HFFc6 (cell line): ENCODE measurements around the gene PTPRD. TPM values are rescaled to one million over a fixed set of nuclear protein-coding genes. Genes with fewer than 3 reads are reported as not detected.

Source experiments
- DNase-seq: peaks from one replicate; pipeline ENCODE4 v3.0.0-alpha.2; 2018
- H3K27ac Mint-ChIP-seq: 2 replicates; pipeline ENCODE4 v1.8.0; 2020; ENCODE audit warnings: mild to moderate bottlenecking, mixed read lengths
- H3K27me3 Mint-ChIP-seq: 2 replicates; pipeline ENCODE4 v1.8.0; 2021; ENCODE audit warnings: mild to moderate bottlenecking, moderate library complexity, mixed read lengths; ENCODE audit not compliant: insufficient read depth
- H3K36me3 Mint-ChIP-seq: 2 replicates; pipeline ENCODE4 v1.8.0; 2021; ENCODE audit warnings: low read depth, mixed read lengths
- H3K4me1 Mint-ChIP-seq: 2 replicates; pipeline ENCODE4 v1.8.0; 2020; ENCODE audit warnings: low read depth, mixed read lengths
- H3K4me3 Mint-ChIP-seq: 2 replicates; pipeline ENCODE4 v1.8.0; 2020; ENCODE audit warnings: mild to moderate bottlenecking, moderate library complexity, mixed read lengths
- H3K9me3 Mint-ChIP-seq: 2 replicates; pipeline ENCODE4 v1.8.0; 2020; ENCODE audit warnings: mild to moderate bottlenecking, mixed read lengths
- total RNA-seq, 6 experiments: library from RNA; stranded (reverse); fragmentation: NEBNext Ultra II Directional; extraction: Animal tissue kit (Norgen Biotek cat#: 25700); gene quantifications; 2 replicates in 1 of 6; 3 replicates in 5 of 6; pipeline ENCODE4 v1.2.3, GENCODE V29; 2021
- TF ChIP-seq, protein P1 (sequence below): fragments of 200-600 bp; sonication (generic); IDR thresholded peaks from 2 replicates; pipeline ENCODE4 v1.5.0; 2021; ENCODE audit warnings: antibody characterized with exemption, mild to moderate bottlenecking

PTPRD gene
- total RNA-seq, 6 experiments from 2014 or later, result not detected

DNA sequence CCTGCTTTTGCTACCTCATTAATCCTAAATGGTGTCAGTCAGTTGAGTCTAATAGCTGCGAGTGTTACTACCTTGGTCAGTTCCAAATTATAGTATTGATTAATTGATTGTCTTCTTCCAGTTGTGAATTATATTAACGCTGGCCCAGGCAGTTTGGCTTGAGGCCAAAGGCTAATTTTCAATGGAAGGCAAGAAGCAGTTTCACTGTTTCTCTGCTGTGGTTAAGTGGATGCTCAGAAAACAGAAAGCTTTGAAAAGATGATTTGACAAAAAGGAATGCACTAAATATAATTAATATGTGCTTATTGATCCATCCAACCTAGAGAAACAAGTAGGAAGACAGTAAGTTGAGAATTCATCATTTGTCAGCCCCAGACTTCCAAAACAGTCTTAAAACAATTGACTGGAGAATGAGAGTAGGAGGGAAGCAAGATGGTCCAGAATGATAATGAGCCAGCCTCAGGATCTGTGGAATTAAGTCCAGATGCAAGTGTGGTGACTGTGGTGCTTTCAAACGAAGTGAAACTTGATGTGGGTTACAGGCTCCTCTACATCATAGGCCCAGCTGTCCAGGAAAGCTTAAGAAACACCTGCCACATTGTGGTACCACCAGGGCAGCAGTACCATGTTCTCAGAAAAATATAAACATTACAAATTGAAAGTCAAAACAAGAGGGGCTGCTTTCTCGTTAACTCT lies 1442.2 kb downstream of the PTPRD start:
- no peaks in the 10 kb centered on the region for H3K27me3 Mint-ChIP-seq
- no peak overlapping the region for H3K4me3 Mint-ChIP-seq
- no peaks in the 10 kb centered on the region for H3K36me3 Mint-ChIP-seq
- peaks cover 19% of the 10 kb centered on the region for H3K9me3 Mint-ChIP-seq
- TF ChIP-seq, protein P1, sequence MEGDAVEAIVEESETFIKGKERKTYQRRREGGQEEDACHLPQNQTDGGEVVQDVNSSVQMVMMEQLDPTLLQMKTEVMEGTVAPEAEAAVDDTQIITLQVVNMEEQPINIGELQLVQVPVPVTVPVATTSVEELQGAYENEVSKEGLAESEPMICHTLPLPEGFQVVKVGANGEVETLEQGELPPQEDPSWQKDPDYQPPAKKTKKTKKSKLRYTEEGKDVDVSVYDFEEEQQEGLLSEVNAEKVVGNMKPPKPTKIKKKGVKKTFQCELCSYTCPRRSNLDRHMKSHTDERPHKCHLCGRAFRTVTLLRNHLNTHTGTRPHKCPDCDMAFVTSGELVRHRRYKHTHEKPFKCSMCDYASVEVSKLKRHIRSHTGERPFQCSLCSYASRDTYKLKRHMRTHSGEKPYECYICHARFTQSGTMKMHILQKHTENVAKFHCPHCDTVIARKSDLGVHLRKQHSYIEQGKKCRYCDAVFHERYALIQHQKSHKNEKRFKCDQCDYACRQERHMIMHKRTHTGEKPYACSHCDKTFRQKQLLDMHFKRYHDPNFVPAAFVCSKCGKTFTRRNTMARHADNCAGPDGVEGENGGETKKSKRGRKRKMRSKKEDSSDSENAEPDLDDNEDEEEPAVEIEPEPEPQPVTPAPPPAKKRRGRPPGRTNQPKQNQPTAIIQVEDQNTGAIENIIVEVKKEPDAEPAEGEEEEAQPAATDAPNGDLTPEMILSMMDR, result no peak
- no peaks in the 10 kb centered on the region for H3K4me1 Mint-ChIP-seq
- H3K27ac Mint-ChIP-seq, result no peak overlapping the region
- no peak for DNase-seq

DNA sequence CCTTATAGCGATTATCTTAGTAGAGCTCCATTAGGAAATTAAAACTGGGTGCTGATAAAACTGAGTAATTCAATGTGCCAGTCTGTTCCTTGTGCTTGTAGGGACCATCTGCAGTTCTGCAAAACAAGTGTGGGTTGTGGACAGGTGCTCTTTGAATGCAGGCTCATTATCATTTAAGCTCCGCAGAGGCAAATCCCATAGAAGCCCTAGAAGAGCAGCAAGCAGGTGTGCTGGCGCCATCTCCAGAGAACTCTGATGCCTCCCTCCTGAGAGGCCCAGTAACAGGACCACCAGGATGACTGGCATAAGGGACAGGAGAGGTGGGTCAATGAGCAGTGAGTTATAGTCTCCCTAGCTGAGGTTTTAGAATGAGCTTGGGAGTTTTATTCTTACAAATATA lies 1470.8 kb downstream of the PTPRD start:
- TF ChIP-seq, protein P1, result no peak
- H3K4me3 Mint-ChIP-seq, result no peak overlapping the region
- no peak for DNase-seq
- H3K27ac Mint-ChIP-seq, result no peak overlapping the region
- H3K27me3 Mint-ChIP-seq, result no peaks in the 10 kb centered on the region
- H3K9me3 Mint-ChIP-seq, result peaks cover 12% of the 10 kb centered on the region
- H3K36me3 Mint-ChIP-seq, result peaks cover 5% of the 10 kb centered on the region; the same call in 1 of the 2 replicates
- no peaks in the 10 kb centered on the region for H3K4me1 Mint-ChIP-seq

DNA sequence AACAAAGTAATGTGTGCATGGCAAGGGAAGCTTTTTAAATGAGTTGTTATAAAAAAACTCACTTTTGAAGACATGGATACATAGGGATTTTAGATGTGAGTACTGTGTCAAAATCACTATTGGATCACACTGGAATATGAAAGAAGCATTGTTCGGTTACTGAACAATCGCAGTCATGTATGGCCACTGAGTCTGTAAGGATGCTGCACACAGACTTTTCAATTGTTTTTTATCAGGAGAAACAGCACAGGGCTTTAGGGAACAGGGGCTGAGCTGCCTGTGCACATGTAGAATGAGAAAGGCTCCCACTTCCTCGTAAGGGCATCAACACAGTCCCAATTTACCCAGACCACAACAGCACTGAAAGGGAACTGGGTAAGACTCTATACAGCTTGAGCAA lies 1479.3 kb downstream of the PTPRD start:
- 0 out of 2 replicates have a peak, but pooled peaks cover 6% of the 10 kb centered on the region for H3K36me3 Mint-ChIP-seq
- TF ChIP-seq, protein P1, result no peak
- no peaks in the 10 kb centered on the region for H3K4me1 Mint-ChIP-seq

DNA sequence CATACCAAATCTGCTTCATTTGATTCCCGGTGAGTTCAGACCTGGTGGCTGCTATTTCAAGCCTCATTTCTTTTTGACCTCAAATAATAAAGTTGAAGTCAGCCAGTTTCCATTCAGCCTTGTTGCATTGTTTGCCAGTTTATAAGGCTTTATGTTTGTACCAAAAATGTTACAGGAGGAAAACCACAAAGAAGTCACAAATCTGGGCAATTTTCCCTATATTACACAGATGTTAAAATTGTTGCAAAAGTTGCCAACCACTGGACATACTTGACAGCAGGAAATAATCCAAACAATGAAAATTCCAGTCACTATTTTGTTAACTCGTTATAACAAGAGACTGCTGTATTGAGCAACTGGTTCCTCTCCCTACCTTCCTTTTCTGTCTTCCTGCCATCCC lies 1488.2 kb downstream of the PTPRD start:
- H3K27me3 Mint-ChIP-seq, result no peaks in the 10 kb centered on the region
- TF ChIP-seq, protein P1, result no peak
- no peaks in the 10 kb centered on the region for H3K4me1 Mint-ChIP-seq
- H3K4me3 Mint-ChIP-seq, result no peak overlapping the region
- no peaks in the 10 kb centered on the region for H3K36me3 Mint-ChIP-seq
- DNase-seq, result no peak
- H3K27ac Mint-ChIP-seq, result no peak overlapping the region
- peaks cover 48% of the 10 kb centered on the region for H3K9me3 Mint-ChIP-seq

More for the DNA sequence above, 1479.3 kb downstream of the PTPRD start:
- DNase-seq, result no peak
- Mint-ChIP-seq H3K27me3 (no peaks in the 10 kb centered on the region), H3K27ac (no peak overlapping the region), H3K4me3 (no peak overlapping the region), H3K9me3 (peaks cover 28% of the 10 kb centered on the region)

DNA sequence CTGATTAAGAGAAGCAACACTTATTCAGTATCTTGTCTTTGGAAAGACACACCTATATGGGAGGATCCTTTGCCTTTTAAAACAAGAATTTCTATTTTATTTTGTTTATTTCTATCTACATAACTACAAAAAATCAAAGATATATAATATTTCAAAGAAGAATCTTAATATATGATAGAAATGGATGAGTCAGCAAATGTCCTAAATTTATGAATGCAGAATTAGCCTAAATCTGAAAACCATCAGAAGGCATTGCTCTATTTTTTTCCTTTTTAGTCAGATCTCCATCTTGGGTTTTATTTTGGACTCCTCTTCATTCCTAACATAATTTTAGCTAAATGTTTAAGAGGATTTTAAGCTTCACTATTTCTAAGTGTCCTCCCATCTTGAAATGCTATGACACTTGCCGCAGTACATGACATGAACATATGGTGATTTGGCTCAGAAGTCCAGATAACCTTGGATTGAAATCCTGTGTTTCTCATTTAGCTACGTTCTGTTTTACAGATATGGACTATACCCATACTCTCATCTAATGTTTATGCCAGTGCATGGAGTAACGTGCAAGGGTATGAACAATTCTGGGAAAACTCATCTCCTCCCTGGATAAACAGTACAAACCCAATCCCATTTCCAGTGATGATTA lies 1490.4 kb downstream of the PTPRD start:
- Mint-ChIP-seq H3K4me1 (no peaks in the 10 kb centered on the region), H3K36me3 (no peaks in the 10 kb centered on the region), H3K27ac (no peak overlapping the region), H3K4me3 (no peak overlapping the region), H3K27me3 (no peaks in the 10 kb centered on the region), H3K9me3 (peaks cover 30% of the 10 kb centered on the region)
- DNase-seq, result no peak
- TF ChIP-seq, protein P1, result no peak
